Bronchial epithelial cell (primary cell): ENCODE data around the gene RBBP9. TPM values are rescaled to one million over a fixed set of nuclear protein-coding genes. Genes with fewer than 3 reads are reported as not detected.
A peak's percentile ranks its signal among the peaks of the same experiment; 100 is the strongest.

ENCODE experiments used
- DNase-seq: peaks from one replicate; pipeline ENCODE4 v3.0.0-alpha.2; 2010; ENCODE audit warnings: low read depth
- FAIRE-seq: peaks from 2 replicates; lab custom pipeline; 2011; peaks lifted over from hg19 to GRCh38; lab: Jason Lieb, UNC
- H3K27me3 ChIP-seq: 2 replicates; pipeline ENCODE4 v1.5.1; 2011; ENCODE audit warnings: low read length; ENCODE audit not compliant: control insufficient read depth, insufficient read depth
- H3K36me3 ChIP-seq: 2 replicates; pipeline ENCODE4 v1.5.1; 2011; ENCODE audit warnings: low read length; ENCODE audit not compliant: control insufficient read depth, insufficient read depth
- H3K4me3 ChIP-seq: 2 replicates; pipeline ENCODE4 v1.5.1; 2011; ENCODE audit warnings: mild to moderate bottlenecking, low read depth, low read length, control low read depth
- total RNA-seq: library from RNA; depleted of rRNA; stranded (reverse); fragments of >200 nt; gene quantifications from 2 replicates; pipeline ENCODE4 v1.2.1, GENCODE V29; 2014
- TF ChIP-seq, protein P1 (sequence below): IDR thresholded peaks from 2 replicates; pipeline ENCODE4 v1.5.1; 2011; ENCODE audit warnings: mild to moderate bottlenecking, moderate library complexity, low read length, control low read depth, inconsistent platforms; ENCODE audit not compliant: insufficient read depth, severe bottlenecking

Gene RBBP9
- total RNA-seq, 1 donor from 2014 or later, result 18.2 TPM

DNA sequence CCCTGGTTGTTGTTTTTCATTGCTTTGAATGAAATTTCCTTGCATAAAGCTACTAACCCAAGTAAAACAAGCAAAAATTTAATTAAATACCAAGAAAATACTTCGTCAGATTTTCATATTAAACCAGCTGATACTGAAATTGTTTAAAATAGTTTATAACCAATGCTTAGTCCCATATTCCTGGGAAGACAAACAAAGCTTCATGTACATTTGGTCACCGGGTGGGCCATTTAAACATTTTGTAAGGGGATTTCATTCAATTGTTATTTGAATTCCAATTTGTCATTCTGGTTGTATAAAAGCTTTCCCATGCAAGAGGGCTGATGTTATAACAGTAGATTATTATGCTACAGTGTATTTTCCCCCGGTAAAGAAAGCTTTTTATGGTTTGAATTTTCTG, 578 bp upstream of the RBBP9 start:
- TF ChIP-seq, protein P1, sequence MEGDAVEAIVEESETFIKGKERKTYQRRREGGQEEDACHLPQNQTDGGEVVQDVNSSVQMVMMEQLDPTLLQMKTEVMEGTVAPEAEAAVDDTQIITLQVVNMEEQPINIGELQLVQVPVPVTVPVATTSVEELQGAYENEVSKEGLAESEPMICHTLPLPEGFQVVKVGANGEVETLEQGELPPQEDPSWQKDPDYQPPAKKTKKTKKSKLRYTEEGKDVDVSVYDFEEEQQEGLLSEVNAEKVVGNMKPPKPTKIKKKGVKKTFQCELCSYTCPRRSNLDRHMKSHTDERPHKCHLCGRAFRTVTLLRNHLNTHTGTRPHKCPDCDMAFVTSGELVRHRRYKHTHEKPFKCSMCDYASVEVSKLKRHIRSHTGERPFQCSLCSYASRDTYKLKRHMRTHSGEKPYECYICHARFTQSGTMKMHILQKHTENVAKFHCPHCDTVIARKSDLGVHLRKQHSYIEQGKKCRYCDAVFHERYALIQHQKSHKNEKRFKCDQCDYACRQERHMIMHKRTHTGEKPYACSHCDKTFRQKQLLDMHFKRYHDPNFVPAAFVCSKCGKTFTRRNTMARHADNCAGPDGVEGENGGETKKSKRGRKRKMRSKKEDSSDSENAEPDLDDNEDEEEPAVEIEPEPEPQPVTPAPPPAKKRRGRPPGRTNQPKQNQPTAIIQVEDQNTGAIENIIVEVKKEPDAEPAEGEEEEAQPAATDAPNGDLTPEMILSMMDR, result no peak
- Histone ChIP-seq H3K36me3 (no peaks in the 10 kb centered on the region), H3K4me3 (no peak overlapping the region), H3K27me3 (no peaks in the 10 kb centered on the region)
- DNase-seq (no peak), FAIRE-seq (no peak)

DNA sequence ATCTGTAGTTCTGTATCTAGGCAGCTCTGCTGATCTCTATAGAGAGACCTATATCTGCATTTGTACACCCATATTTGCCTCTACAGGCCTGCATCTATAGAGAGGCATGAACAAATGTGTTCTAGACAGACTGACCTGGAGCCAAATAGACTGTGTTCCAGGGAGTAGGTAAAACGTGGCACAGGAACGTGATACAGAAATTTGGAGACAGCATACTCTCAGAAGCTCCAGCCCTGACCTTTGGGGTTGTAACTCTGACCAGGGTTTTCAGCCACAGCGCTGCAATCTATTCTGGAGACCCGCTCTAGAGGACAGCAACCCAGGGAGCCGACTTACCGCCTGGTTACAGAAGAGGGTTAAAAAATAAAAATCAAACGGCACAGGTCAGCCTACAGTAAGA, 983 bp downstream of the RBBP9 start:
- no peaks in the 10 kb centered on the region for H3K27me3 ChIP-seq
- FAIRE-seq (no peak), DNase-seq (peak; percentile 12)
- no peaks in the 10 kb centered on the region for H3K36me3 ChIP-seq
- TF ChIP-seq, protein P1, result no peak
- peak overlapping the region; percentile 73 for H3K4me3 ChIP-seq

DNA sequence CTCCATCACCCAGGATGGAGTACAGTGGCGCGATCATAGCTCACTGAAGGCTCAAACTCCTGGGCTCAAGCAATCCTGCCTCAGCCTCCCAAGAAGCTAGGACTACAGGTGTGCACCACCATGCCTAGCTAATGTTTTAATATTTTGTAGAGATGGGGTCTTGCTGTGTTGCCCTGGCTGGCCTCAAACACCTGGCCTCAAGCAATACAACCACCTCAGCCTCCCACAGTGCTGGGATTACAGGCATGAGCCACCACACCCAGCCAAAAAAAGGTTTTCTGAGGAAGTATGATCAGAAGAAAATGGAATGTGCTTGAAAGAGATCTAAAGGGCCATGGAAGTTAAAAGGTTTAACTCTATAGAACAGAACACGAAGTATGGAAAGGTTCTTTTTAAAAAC, 8.7 kb downstream of the RBBP9 start:
- TF ChIP-seq, protein P1, result no peak
- no peak for DNase-seq
- Histone ChIP-seq H3K36me3 (no peaks in the 10 kb centered on the region), H3K4me3 (no peak overlapping the region), H3K27me3 (no peaks in the 10 kb centered on the region)
- no peak for FAIRE-seq

DNA sequence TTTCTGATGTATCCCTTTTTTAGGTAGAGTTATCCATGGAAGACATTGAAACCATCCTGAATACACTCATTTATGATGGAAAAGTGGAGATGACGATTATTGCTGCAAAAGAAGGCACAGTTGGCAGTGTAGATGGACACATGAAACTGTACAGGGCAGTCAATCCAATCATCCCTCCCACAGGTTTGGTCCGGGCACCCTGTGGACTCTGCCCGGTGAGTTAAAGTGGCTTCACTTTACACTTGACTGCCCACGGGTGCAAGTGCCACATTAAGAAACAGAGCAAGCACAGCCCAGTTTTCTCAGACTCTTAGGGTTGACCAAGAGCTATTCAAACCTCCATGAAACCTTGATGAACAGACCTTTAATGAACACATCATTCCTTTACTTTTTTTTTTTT, 15.4 kb downstream of the RBBP9 start:
- TF ChIP-seq, protein P1, result no peak
- Histone ChIP-seq H3K36me3 (peaks cover 2% of the 10 kb centered on the region), H3K27me3 (no peaks in the 10 kb centered on the region), H3K4me3 (no peak overlapping the region)
- no peak for DNase-seq
- no peak for FAIRE-seq

DNA sequence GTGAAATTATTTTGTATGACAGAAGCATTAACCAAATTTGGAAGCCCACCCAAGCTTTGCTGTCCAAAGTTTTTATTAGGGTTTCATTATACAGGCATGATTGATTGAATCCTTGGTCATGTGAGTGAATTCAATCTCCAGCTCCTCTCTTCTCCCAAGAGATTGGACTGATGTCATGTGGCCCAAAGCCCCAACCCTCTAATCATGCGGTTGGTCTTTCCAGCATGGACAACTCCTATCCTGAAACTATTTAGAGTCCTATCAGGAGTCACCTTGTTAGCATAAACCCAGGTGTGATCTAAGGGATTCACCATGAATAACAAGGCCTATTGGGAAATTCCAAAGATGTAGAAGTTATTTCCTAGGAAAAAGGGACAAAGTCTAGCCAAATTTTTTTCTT, 19.2 kb downstream of the RBBP9 start:
- Histone ChIP-seq H3K4me3 (no peak overlapping the region), H3K27me3 (no peaks in the 10 kb centered on the region), H3K36me3 (peaks cover 3% of the 10 kb centered on the region)
- no peak for DNase-seq
- TF ChIP-seq, protein P1, result no peak
- FAIRE-seq, result no peak

DNA sequence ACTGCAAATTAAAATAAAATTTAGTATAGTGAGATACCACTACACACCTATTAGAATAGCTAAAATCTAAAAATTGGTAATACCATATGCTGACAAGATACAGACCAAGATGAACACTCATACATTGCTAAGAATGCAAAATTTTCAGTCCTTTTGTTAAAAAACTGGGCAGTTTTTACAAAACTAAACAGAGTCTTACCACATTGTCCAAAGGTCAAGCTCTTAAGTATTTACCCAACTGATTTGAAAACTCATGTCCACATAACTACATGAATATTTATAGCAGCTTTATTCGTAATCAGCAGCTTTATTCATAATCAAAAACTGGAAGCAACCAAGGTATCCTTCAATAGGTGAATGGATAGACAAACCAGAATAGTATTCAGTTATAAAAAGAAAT, 19.8 kb downstream of the RBBP9 start:
- Histone ChIP-seq H3K4me3 (no peak overlapping the region), H3K36me3 (peaks cover 3% of the 10 kb centered on the region), H3K27me3 (no peaks in the 10 kb centered on the region)
- FAIRE-seq, result no peak
- TF ChIP-seq, protein P1, result no peak
- DNase-seq, result no peak
